Prostate gland (tissue), 2 donors: ENCODE results near the gene NCOA1.

Experiments used
- POLR2A ChIP-seq: fragments of 450-650 bp; IDR thresholded peaks from one replicate; pipeline ENCODE4 v1.6.1; 2016; ENCODE audit warnings: antibody characterized with exemption, mild to moderate bottlenecking
- POLR2AphosphoS5 ChIP-seq: sonication (generic); formaldehyde crosslinking; IDR thresholded peaks from one replicate; pipeline ENCODE4 v1.6.1; 2017; ENCODE audit warnings: antibody characterized with exemption
- TF ChIP-seq, protein P1 (sequence below), 4 experiments: fragments of 200-600 bp in 2 of 4; fragments of 450-650 bp in 2 of 4; sonication (generic) in 2 of 4; IDR thresholded peaks; 1 replicate in 3 of 4; 2 replicates in 1 of 4; pipeline ENCODE4 v1.5.1; 2016 to 2019; ENCODE audit warnings: antibody characterized with exemption in 4 of 4, mild to moderate bottlenecking in 2 of 4, moderate library complexity in 2 of 4

DNA sequence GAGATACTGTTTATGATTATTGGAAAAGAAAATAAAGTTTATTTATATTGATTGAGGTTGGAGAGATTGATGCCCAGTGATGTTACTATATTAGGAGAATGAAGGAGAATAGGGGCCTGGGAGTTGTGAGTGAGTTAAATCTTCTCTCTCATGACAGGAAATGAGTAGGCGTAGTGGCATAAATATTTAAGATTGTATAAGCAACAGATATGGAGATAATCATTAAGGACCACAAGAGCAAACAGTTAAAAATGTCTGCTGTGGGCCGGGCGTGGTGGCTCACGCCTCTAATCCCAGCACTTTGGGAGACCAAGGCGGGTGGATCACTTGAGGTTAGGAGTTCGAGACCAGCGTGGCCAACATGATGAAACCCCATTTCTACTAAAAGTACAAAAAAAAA, 239.4 kb downstream of the NCOA1 start:
- TF ChIP-seq POLR2A (no peak), POLR2AphosphoS5 (no peak)
- TF ChIP-seq, protein P1, sequence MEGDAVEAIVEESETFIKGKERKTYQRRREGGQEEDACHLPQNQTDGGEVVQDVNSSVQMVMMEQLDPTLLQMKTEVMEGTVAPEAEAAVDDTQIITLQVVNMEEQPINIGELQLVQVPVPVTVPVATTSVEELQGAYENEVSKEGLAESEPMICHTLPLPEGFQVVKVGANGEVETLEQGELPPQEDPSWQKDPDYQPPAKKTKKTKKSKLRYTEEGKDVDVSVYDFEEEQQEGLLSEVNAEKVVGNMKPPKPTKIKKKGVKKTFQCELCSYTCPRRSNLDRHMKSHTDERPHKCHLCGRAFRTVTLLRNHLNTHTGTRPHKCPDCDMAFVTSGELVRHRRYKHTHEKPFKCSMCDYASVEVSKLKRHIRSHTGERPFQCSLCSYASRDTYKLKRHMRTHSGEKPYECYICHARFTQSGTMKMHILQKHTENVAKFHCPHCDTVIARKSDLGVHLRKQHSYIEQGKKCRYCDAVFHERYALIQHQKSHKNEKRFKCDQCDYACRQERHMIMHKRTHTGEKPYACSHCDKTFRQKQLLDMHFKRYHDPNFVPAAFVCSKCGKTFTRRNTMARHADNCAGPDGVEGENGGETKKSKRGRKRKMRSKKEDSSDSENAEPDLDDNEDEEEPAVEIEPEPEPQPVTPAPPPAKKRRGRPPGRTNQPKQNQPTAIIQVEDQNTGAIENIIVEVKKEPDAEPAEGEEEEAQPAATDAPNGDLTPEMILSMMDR (IDR thresholded peaks at IDR 0.05): no peak
